HG03378 (cell line): ENCODE measurements around the gene TSR1.

Source experiments
- ATAC-seq: cut with Tn5 transposase; IDR thresholded peaks from one replicate; pipeline ENCODE4 v1.9.1; 2021; ENCODE audit warnings: mild to moderate bottlenecking, moderate library complexity; ENCODE audit not compliant: unreplicated experiment

TSR1 gene

GRCh38 chr17:2289878-2290478, 46.3 kb downstream of the TSR1 start:
- ATAC-seq = no peak

GRCh38 chr17:2283302-2283701, 53.0 kb downstream of the TSR1 start:
- no peak for ATAC-seq

DNA sequence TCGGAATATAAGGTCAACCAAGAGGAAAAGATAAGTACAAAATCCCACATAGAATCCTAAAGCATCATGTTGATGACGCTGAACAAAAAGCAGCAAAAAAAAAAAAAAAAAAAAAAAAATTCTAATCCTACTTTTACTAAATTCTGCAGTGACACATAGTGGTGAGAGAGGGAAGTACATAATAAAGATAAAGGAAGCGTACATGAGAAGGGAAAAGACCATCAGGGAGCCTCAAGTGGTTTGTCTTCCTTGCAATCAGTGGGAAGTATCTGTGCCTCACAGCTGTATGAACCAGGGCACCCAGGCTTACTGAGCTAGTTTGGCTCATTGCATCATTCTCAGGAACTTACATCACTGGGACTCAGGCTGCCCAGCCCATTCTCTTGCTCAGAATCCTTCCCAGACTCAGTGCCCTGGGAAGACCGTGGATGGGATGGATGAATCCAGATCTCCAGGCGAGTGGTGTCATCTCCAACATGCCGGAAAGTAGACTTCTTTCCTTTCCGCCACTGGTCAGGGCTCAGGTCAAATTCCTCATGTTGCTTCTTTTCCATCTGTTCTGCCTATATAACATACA, 53.9 kb downstream of the TSR1 start:
- ATAC-seq = no peak

GRCh38 chr17:2279707-2280106, 56.5 kb downstream of the TSR1 start:
- no peak for ATAC-seq

DNA sequence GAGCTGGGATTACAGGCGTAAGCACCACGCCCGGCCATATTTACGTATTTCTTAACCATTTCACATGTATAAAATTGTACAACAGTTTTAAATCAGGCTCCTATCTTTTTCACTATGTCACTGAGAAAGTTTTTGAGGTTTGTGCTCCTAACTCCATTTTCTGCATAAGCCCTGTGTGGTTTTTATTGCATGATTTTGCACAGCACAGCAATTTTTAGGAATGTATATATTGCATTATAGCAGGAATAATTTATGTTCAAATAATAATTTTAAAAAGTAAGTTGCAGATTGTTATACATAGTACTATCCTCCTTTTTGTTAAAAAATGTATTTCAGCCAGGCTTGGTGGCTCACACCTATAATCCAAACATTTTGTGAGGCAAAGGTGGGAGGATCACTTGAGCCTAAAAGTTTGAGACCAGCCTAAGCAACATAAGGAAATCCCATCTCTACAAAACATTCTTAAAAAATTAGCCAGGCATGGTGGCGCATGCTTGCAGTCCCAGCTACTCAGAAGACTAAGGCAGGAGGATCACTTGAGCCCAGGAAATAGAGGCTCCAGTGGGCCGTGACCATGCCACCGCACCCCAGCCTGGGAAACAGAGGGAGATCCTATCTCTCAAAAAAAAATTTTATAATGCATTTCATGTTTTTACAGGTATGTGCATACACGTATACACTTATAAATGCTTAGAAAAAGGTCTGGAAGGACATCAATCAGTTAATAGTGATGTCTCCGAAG, 58.7 kb downstream of the TSR1 start:
- ATAC-seq = no peak

GRCh38 chr17:2275722-2276121, 60.5 kb downstream of the TSR1 start:
- no peak for ATAC-seq

- ATAC-seq = no peak
Measured at GRCh38 chr17:2274414-2274813, 61.8 kb downstream of the TSR1 start.
